Immature natural killer cell (primary cell): ENCODE results near the gene NKD2. TPM values are rescaled to one million over a fixed set of nuclear protein-coding genes. Genes with fewer than 3 reads are reported as not detected.
"Not testable (repeated sequence)": the region's sequence is repeated elsewhere in the genome, so short reads cannot be mapped to it uniquely, and the experiment has no call there.

Experiments used
- DNase-seq, 3 donors: peaks; one replicate each; pipeline ENCODE4 v3.0.0; 2022; ENCODE audit warnings: mixed read lengths in 1 of 3
- H3K27ac Mint-ChIP-seq, 6 donors: one replicate each; pipeline ENCODE4 v1.8.0; 2020; ENCODE audit warnings: mixed read lengths in 6 of 6, mild to moderate bottlenecking in 5 of 6, inconsistent platforms in 4 of 6, moderate library complexity in 3 of 6
- H3K27me3 Mint-ChIP-seq, 3 donors: one replicate each; pipeline ENCODE4 v1.8.0; 2020 to 2021; ENCODE audit warnings: low read depth in 3 of 3, mild to moderate bottlenecking in 3 of 3, mixed read lengths in 3 of 3, moderate library complexity in 3 of 3, inconsistent platforms in 1 of 3
- H3K36me3 Mint-ChIP-seq, 3 donors: one replicate each; pipeline ENCODE4 v1.8.0; 2020; ENCODE audit warnings: mixed read lengths in 3 of 3, inconsistent platforms in 2 of 3, mild to moderate bottlenecking in 2 of 3
- H3K4me1 Mint-ChIP-seq, 2 donors: one replicate each; pipeline ENCODE4 v1.8.0; 2020; ENCODE audit warnings: inconsistent platforms in 2 of 2, mild to moderate bottlenecking in 2 of 2, mixed read lengths in 2 of 2, moderate library complexity in 1 of 2
- H3K4me3 Mint-ChIP-seq, 5 donors: one replicate each; pipeline ENCODE4 v1.8.0; 2020; ENCODE audit warnings: mild to moderate bottlenecking in 5 of 5, mixed read lengths in 5 of 5, inconsistent platforms in 3 of 5, moderate library complexity in 3 of 5
- H3K9me3 Mint-ChIP-seq, 6 donors: one replicate each; pipeline ENCODE4 v1.8.0; 2020; ENCODE audit warnings: mild to moderate bottlenecking in 6 of 6, mixed read lengths in 6 of 6, inconsistent platforms in 4 of 6, moderate library complexity in 3 of 6
- polyA plus RNA-seq, 3 donors: library from polyadenylated mRNA; unstranded; fragments of 300-500 nt; fragmentation: Illumina TruSeq; gene quantifications; one replicate each; pipeline ENCODE4 v1.2.3, GENCODE V29; 2021

Gene NKD2
- polyA plus RNA-seq, 3 donors from 2014 or later = not detected

DNA sequence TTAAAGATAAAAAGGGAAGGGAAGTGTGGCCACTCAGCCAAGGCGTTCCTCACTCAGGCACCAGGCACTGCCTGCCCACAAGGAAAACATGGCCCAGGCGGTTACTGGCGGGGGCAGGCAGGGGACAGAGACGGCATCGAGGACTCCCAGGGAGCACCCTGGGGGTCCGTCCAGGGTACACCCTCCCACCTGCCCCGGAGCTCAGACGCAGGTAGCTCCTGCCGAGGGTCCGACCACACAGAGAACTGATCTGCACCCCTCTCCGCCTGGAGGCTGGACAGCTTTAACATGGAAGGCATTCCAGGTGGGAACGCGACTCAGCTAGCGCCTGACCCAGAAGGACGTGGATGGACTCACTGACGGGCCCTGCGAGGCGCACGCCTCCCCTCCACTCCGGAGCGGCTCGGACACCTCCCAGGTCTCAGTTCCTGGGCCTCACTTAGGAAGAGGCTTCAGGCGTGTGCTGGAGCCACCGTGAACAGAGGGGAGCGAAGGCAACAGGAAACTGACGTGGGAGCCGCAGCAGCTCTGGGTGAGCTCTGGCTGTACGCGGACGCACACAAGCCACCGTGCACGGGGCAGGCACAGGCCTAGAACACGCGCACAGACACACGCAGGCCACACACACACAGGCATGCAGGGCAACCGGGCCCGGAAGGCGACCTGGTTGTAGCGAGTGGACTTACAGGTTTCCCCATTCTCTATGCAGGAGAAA, 47.5 kb downstream of the NKD2 start:
- H3K4me3 Mint-ChIP-seq = no peak overlapping the region
- DNase-seq = no peak
- peaks cover 0 to 5% (median 0%) of the 10 kb centered on the region in 3 donors for H3K36me3 Mint-ChIP-seq
- no peaks in the 10 kb centered on the region for H3K9me3 Mint-ChIP-seq
- peaks cover 0 to 2% (median 0%) of the 10 kb centered on the region in 3 donors for H3K27me3 Mint-ChIP-seq
- H3K27ac Mint-ChIP-seq = no peak overlapping the region
- no peaks in the 10 kb centered on the region for H3K4me1 Mint-ChIP-seq

DNA sequence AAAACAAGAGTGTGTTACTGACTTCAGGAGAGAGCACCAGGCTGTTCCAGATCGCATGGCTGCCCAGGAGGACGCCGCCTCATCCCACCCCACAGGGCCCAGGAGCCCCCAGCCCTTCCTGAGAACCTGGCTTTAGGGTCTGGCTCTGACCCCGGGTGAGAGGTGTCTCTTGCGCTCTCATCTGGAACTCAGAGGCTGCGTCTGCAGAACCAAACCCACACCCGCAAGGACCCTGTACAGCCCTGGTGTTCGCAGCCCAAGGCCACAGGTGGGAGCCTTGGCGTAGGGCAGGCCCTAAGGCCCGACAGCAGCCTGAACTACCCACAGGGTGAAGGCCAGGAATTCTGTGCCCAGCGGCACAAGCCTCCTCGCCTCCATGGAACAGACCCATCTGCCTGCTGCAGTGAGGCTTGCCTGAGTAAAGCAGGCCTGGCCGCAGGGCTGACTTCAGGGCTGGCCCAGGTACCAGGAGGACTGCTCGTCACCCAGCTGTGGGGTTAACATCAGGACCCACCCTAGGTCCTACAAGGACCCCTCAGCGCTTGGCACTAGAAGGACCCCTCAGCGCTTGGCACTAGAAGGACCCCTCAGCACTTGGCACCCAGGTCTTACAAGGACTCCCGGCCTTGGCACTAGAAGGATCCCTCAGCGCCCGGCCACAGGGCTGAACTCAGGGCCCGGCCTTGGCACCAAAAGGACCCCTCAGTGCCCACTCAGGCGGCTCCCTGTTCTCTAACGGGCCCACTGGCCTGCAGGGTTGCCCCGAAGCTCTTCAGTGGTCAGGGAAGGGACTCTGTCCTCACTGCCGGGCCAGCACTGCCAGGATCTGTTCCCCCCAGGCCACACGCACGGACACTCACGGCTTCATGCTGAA, 48.2 kb downstream of the NKD2 start:
- Mint-ChIP-seq H3K27ac (no peak overlapping the region), H3K4me1 (no peaks in the 10 kb centered on the region), H3K27me3 (peaks cover 0 to 2% (median 0%) of the 10 kb centered on the region in 3 donors), H3K36me3 (peaks cover 0 to 5% (median 0%) of the 10 kb centered on the region in 3 donors), H3K4me3 (no peak overlapping the region), H3K9me3 (no peaks in the 10 kb centered on the region)
- no peak for DNase-seq

DNA sequence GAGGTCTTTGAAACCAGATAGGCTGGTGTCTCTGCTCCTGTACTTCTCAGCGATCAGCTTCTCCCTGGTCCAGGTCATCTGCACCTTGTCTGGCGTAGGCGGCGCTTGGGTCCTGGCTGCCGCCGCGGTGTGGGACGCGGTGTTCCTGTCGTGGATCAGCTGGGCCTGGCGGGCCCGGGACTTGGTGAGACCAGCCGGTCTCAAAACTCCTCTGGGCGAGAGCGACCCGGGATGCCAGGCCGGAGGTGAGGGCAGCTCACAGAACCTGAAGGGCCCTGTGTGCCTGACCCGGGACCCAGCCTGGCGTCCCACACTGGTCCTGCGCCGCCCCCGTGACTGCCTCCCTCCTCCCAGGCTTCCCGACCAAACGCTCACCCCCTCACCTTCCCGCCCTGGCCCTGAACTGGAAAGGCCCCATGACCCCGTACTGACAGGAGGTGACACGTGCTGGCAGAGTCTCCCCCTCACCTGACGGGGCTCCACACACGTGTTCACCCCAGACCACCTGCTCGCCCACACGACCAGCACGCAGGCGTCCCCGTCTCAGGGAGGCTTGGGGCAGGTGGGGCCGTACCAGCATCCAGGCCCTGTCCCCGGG, 49.0 kb downstream of the NKD2 start:
- no peak overlapping the region for H3K4me3 Mint-ChIP-seq
- peaks cover 0 to 2% (median 0%) of the 10 kb centered on the region in 3 donors for H3K27me3 Mint-ChIP-seq
- DNase-seq = no peak
- H3K36me3 Mint-ChIP-seq = peaks cover 0 to 5% (median 0%) of the 10 kb centered on the region in 3 donors
- no peaks in the 10 kb centered on the region for H3K4me1 Mint-ChIP-seq
- no peak overlapping the region for H3K27ac Mint-ChIP-seq
- no peaks in the 10 kb centered on the region for H3K9me3 Mint-ChIP-seq

DNA sequence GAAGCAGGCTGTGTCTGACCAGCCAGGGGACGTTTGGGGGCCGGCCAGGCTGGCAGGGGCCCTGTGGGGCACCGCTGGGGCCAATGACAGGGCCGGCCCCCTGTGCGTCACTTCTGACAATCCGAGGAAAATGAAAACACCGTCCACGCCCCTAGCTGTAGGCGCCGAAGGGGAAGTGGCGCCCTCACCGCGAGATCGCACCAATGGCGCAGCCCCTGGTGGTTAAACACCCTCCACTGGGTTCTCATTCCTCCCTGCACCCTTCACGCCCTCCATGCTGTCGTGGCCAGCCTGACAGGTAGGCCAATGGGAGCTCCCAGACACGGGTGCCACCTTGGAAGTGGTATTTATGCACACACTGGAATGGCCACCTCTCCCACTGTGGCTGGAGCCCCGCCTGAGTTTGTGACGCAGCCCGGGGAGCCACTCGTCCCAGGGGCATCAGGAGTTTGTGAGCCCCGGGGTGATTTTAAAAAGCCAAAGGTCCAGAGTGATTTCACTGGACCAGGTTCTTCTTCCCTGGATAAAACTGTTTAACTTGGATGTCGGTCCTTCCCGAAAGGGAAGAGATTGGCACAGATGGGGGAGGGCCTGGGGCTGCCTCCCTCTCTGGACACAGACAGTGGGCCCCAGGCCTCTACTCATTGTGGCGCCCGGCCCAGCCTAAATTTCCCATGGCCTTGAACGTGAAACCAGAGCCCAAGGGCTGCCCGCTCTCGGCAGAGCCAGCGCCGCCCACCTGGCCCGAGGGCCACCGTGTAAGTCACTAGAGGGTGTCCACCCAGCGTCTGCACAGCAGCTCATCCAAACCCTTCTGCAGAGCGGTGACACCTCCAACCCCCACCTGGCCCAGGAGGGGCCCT, 49.7 kb downstream of the NKD2 start:
- H3K27ac Mint-ChIP-seq = peak overlapping the region in 1 of 6 donors; percentile 44
- no peaks in the 10 kb centered on the region for H3K4me1 Mint-ChIP-seq
- peaks cover 0 to 2% (median 0%) of the 10 kb centered on the region in 3 donors for H3K27me3 Mint-ChIP-seq
- peaks cover 0 to 5% (median 0%) of the 10 kb centered on the region in 3 donors for H3K36me3 Mint-ChIP-seq
- DNase-seq = peak; percentile 45 to 57 (median 48)
- H3K9me3 Mint-ChIP-seq = no peaks in the 10 kb centered on the region
- H3K4me3 Mint-ChIP-seq = no peak overlapping the region

DNA sequence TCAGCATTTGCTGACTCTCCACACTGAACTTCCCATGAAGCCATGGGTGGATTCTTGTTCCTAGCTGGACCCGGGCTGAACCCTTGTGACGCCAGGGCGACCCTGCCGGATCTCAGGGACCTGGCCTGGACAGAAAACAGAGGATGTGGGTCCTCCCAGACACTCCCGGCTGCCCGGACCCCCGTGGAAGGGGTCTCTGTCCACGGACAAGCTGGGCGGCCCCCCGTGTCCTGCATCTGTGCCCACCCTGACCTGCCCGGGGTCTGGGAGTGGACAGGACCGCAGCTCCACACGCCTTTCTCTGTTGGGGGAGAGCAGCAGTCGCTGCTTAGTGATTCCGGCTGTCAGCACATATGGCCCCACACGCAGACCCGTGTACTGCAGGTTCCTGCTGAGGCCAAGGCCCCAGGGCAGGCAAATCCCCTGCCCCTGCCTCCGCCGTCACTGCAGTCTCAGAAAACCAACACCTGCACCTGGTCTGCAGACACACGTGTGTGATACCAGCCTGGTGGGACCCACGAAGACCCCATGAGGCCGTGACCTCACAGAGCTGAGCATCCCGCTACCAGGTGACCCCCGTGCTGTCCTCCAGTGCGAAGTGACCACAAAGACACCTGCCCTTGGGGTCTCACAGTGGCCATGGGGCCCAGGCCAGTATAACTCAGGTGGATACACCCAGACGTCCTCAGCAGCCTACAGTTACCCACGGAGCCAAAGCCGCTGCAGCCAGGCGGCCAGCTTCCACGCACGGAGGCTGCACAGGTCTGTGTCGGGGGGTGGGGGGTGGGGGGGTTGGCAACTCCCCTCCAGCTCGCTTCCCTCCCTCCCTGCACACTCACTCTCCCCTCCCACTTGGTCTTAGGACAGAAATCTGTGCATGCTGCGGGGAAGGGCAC, 50.6 kb downstream of the NKD2 start:
- no peak for DNase-seq
- Mint-ChIP-seq H3K4me1 (no peaks in the 10 kb centered on the region), H3K36me3 (peaks cover 0 to 5% (median 0%) of the 10 kb centered on the region in 3 donors), H3K4me3 (no peak overlapping the region), H3K27me3 (no peaks in the 10 kb centered on the region), H3K9me3 (no peaks in the 10 kb centered on the region), H3K27ac (peak overlapping the region in 1 of 6 donors; percentile 44)

DNA sequence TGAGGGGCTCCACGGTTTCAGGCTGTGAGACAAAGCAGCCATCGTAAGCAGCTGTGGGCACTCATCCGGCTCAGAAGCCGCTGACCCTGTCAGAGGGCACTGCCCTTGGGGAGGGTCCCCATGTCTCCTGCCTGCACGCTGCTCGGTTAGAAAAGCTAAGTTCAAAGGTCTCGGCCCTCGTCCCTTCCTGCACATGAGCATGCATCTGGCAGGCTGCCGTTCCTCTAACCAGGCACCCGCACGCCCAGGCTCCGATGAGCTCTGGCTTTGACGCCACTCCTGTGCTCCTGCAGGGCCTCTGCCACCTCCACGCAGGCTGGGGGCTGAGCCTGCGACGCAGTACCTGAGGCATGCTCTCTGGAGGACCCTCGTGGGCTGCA, 51.3 kb downstream of the NKD2 start:
- no peak overlapping the region for H3K4me3 Mint-ChIP-seq

DNA sequence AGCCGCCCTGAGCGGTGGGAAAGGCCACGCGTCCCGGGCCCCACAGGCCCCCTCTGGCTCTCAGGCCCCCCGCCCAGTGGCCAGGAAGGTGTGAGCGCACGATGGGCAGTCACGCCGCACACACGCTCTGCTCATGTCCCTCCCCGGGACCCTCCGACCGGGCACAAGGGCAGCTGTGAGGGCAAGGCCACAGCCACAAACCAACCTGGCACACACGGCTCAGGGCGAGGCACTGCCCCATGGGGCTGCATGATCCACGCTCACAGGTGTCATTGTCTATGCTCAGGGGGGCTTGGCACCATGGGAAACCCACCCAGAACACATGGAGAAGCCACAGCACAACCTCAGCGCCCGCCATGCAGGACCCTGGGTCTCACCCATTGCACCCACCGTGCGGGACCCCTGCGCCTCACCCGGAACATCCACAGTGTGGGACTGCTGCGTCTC, 52.0 kb downstream of the NKD2 start:
- Mint-ChIP-seq H3K4me1 (no peaks in the 10 kb centered on the region), H3K27ac (no peak overlapping the region), H3K9me3 (no peaks in the 10 kb centered on the region), H3K4me3 (no peak overlapping the region), H3K27me3 (no peaks in the 10 kb centered on the region), H3K36me3 (no peaks in the 10 kb centered on the region)
- DNase-seq = no peak

More for the DNA sequence above, 51.3 kb downstream of the NKD2 start:
- no peaks in the 10 kb centered on the region for H3K4me1 Mint-ChIP-seq
- no peaks in the 10 kb centered on the region for H3K27me3 Mint-ChIP-seq
- no peak overlapping the region for H3K27ac Mint-ChIP-seq
- no peak for DNase-seq
- no peaks in the 10 kb centered on the region for H3K9me3 Mint-ChIP-seq
- H3K36me3 Mint-ChIP-seq = peaks cover 0 to 5% (median 0%) of the 10 kb centered on the region in 3 donors

DNA sequence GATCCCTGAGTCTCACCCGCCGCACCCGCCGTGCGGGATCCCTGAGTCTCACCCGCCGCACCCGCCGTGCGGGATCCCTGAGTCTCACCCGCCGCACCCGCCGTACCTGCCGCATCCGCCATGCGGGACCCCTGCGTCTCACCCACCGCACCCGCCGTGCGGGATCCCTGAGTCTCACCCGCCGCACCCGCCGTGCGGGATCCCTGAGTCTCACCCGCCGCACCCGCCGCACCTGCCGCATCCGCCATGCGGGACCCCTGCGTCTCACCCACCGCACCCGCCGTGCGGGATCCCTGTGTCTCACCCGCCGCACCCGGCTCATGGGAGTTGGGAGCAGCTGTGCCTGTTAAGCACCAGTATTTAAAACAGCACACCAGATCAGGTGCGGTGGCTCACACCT, 52.7 kb downstream of the NKD2 start:
- not testable (repeated sequence) for H3K9me3 Mint-ChIP-seq, H3K4me3 Mint-ChIP-seq, H3K4me1 Mint-ChIP-seq, H3K27ac Mint-ChIP-seq, H3K36me3 Mint-ChIP-seq, H3K27me3 Mint-ChIP-seq, DNase-seq

DNA sequence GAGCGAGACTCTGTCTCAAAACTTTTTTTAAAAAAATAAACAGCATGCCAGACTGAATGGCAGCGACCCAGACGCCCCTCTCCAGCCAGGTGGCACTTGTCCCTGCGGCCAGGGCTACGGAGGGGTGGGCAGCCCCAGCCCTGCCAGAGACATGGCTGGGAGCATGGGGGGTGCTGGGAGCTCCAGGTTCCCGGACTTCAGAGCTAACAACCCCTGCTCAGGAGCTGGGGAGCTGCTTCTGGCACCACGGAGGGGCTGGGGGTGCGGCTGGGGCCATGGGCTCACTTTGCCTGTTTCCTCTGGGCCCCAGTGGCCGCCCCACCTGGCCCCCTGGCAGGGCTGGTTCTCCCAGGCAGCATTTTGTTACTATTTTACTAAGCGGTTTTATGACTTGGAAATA, 53.3 kb downstream of the NKD2 start:
- H3K27ac Mint-ChIP-seq = no peak overlapping the region
- H3K27me3 Mint-ChIP-seq = peaks cover 0 to 3% (median 0%) of the 10 kb centered on the region in 3 donors
- no peak for DNase-seq
- no peaks in the 10 kb centered on the region for H3K4me1 Mint-ChIP-seq
- no peaks in the 10 kb centered on the region for H3K9me3 Mint-ChIP-seq
- no peak overlapping the region for H3K4me3 Mint-ChIP-seq
- H3K36me3 Mint-ChIP-seq = no peaks in the 10 kb centered on the region

DNA sequence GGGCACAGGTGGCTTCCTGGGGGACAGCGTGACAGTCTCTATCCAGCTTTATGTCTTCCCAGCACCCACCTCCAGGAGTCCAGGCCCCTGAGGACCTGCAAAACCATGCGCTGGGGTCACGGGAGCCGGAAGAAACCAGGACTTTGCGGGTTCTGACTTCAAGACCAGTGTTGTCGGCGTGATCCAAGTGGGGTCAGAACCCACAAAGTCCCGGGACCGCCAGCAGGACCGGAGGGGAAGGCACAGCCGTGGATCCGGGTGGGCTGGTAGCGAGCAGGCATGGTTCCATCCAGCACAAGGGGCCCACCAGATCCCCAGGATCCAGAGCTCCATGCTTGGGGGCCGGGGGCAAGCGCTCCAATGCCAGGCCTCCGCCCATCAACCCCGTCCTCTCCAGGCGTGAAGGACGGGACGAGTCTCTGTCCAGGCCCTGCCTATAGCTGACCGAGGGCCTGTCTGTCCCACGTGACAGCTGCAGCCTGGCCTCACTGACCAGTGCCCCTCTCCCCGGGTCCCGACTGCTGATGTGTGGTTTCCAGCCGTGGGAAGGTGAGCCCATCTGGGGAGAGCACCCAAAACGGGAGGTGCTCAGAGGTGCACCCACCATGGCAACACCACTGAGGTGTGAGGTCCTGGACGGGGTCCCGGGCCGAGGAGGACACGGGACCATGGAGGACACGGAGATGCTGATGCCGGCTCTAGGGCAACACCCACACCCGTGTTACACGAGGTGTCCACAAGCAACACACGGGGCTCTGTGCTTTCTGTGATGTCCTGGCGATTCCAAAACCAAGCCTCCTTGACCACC, 54.4 kb downstream of the NKD2 start:
- no peak for DNase-seq
- H3K4me3 Mint-ChIP-seq = no peak overlapping the region
- H3K36me3 Mint-ChIP-seq = no peaks in the 10 kb centered on the region
- no peaks in the 10 kb centered on the region for H3K9me3 Mint-ChIP-seq
- H3K4me1 Mint-ChIP-seq = no peaks in the 10 kb centered on the region
- peaks cover 0 to 3% (median 0%) of the 10 kb centered on the region in 3 donors for H3K27me3 Mint-ChIP-seq
- no peak overlapping the region for H3K27ac Mint-ChIP-seq

DNA sequence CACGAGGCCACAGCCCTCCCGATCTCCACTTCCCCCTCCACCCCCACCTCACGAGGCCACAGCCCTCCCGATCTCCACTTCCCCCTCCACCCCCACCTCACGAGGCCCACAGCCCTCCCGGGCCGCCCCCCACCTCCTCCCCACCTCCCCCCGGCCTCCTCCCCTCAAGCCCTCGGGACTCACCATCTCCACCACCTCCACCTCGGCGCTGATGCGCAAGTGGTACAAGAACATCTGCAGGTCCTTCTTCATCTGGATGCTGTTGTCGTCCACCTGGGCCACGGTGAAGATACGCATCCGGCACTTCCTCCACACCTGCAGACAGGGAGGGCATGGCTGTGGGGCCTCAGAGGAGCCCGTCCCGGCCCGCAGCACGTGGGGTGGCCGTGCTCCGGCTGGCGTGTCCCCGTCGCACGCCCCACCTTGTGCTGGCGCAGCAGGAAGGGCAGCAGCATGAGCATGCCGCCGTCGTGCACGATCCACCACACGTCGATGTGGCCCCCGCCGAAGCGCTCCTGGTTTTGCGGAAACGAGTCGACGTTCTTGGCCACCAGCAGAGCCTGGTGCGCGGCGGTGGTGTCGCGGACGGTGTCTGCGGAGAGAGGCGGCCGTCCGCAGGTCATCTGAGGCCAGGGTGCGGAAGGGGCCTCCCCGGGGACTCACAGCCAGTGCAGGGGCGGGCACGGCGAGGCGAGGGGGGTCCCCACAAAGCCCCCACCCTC, 55.2 kb downstream of the NKD2 start:
- Mint-ChIP-seq H3K4me1 (no peaks in the 10 kb centered on the region), H3K27me3 (peaks cover 0 to 3% (median 0%) of the 10 kb centered on the region in 3 donors), H3K9me3 (no peaks in the 10 kb centered on the region), H3K4me3 (no peak overlapping the region), H3K27ac (no peak overlapping the region), H3K36me3 (no peaks in the 10 kb centered on the region)
- DNase-seq = no peak
